Mesothelial cell of epicardium (in vitro differentiated cells): ENCODE measurements around the gene PAX7. TPM values are rescaled to one million over a fixed set of nuclear protein-coding genes. Genes with fewer than 3 reads are reported as not detected.

ENCODE experiments used
- DNase-seq, 2 experiments: peaks; one replicate each; pipeline ENCODE4 v3.0.0; 2021; ENCODE audit warnings: low spot score in 2 of 2; ENCODE audit not compliant: unreplicated experiment in 2 of 2
- H3K27ac Mint-ChIP-seq: 2 replicates; pipeline ENCODE4 v1.8.0; 2021; ENCODE audit warnings: mixed read lengths
- H3K27me3 Mint-ChIP-seq: 2 replicates; pipeline ENCODE4 v1.8.0; 2021; ENCODE audit warnings: low read depth, mixed read lengths
- H3K36me3 Mint-ChIP-seq: 2 replicates; pipeline ENCODE4 v1.8.0; 2021; ENCODE audit warnings: mixed read lengths
- H3K4me1 Mint-ChIP-seq: 2 replicates; pipeline ENCODE4 v1.8.0; 2021; ENCODE audit warnings: mixed read lengths
- H3K4me3 Mint-ChIP-seq: 2 replicates; pipeline ENCODE4 v1.8.0; 2021; ENCODE audit warnings: mild to moderate bottlenecking, moderate library complexity, mixed read lengths
- H3K9me3 Mint-ChIP-seq: 2 replicates; pipeline ENCODE4 v1.8.0; 2021; ENCODE audit warnings: mixed read lengths
- CTCF ChIP-seq: fragments of 200-600 bp; sonication (generic); IDR thresholded peaks from one replicate; pipeline ENCODE4 v1.5.0; 2021; ENCODE audit warnings: antibody characterized with exemption; ENCODE audit not compliant: unreplicated experiment
- total RNA-seq: library from RNA; stranded (reverse); gene quantifications from 3 replicates; pipeline ENCODE4 v1.2.1, GENCODE V29; 2021

PAX7 gene
- total RNA-seq, 1 donor from 2014 or later: not detected

- H3K27ac Mint-ChIP-seq: no peak overlapping the region
- peaks cover 13% of the 10 kb centered on the region for H3K4me1 Mint-ChIP-seq
- H3K27me3 Mint-ChIP-seq: peaks cover 52% of the 10 kb centered on the region
- no peak for TF ChIP-seq CTCF
- H3K4me3 Mint-ChIP-seq: no peak overlapping the region
- no peaks in the 10 kb centered on the region for H3K36me3 Mint-ChIP-seq
- DNase-seq: no peak
- H3K9me3 Mint-ChIP-seq: peaks cover 5% of the 10 kb centered on the region
Measured at GRCh38 chr1:18792747-18793146, 162.1 kb downstream of the PAX7 start.

- no peaks in the 10 kb centered on the region for H3K36me3 Mint-ChIP-seq
- peaks cover 5% of the 10 kb centered on the region for H3K9me3 Mint-ChIP-seq
- DNase-seq: no peak
- H3K4me3 Mint-ChIP-seq: no peak overlapping the region
- peaks cover 13% of the 10 kb centered on the region for H3K4me1 Mint-ChIP-seq
- H3K27ac Mint-ChIP-seq: no peak overlapping the region
- H3K27me3 Mint-ChIP-seq: peaks cover 50% of the 10 kb centered on the region
- no peak for TF ChIP-seq CTCF
Measured at GRCh38 chr1:18793164-18793563, 162.5 kb downstream of the PAX7 start.

- Mint-ChIP-seq H3K36me3 (no peaks in the 10 kb centered on the region), H3K9me3 (peaks cover 5% of the 10 kb centered on the region), H3K27me3 (peaks cover 44% of the 10 kb centered on the region), H3K4me1 (peaks cover 13% of the 10 kb centered on the region), H3K4me3 (no peak overlapping the region), H3K27ac (peak overlapping the region; percentile 1)
- DNase-seq: no peak
- TF ChIP-seq CTCF: no peak
Measured at GRCh38 chr1:18794051-18794450, 163.4 kb downstream of the PAX7 start.

- peaks cover 39% of the 10 kb centered on the region for H3K27me3 Mint-ChIP-seq
Measured at GRCh38 chr1:18794561-18794960, 163.9 kb downstream of the PAX7 start.

GRCh38 chr1:18795002-18795689 is 164.5 kb downstream of the PAX7 start:
- TF ChIP-seq CTCF: no peak
- Mint-ChIP-seq H3K9me3 (peaks cover 5% of the 10 kb centered on the region), H3K4me1 (peaks cover 13% of the 10 kb centered on the region), H3K36me3 (no peaks in the 10 kb centered on the region), H3K27ac (no peak overlapping the region), H3K4me3 (no peak overlapping the region), H3K27me3 (peaks cover 33% of the 10 kb centered on the region)
- DNase-seq: no peak

More at GRCh38 chr1:18794561-18794960, 163.9 kb downstream of the PAX7 start:
- H3K27ac Mint-ChIP-seq: peak overlapping the region; percentile 1
- H3K4me3 Mint-ChIP-seq: no peak overlapping the region
- TF ChIP-seq CTCF: no peak
- no peaks in the 10 kb centered on the region for H3K36me3 Mint-ChIP-seq
- peaks cover 13% of the 10 kb centered on the region for H3K4me1 Mint-ChIP-seq
- H3K9me3 Mint-ChIP-seq: peaks cover 5% of the 10 kb centered on the region
- no peak for DNase-seq
